Liver (tissue), 3 donors: Measurements from ENCODE around the gene TRAPPC2L.

Experiments
- FOXA2 ChIP-seq: IDR thresholded peaks from 2 replicates; pipeline ENCODE4 v1.6.1; 2016; ENCODE audit warnings: antibody characterized with exemption
- NR2F2 ChIP-seq: IDR thresholded peaks from 2 replicates; pipeline ENCODE4 v1.6.1; 2016; ENCODE audit warnings: antibody characterized with exemption
- TF ChIP-seq, protein P1 (sequence below): fragments of 150-350 bp; IDR thresholded peaks from 2 replicates; pipeline ENCODE4 v1.5.1; 2017; ENCODE audit warnings: improper control_type of control experiment, low read depth, low read length; ENCODE audit not compliant: missing input control
- donor health status: healthy.
- donor health status: healthy.

DNA sequence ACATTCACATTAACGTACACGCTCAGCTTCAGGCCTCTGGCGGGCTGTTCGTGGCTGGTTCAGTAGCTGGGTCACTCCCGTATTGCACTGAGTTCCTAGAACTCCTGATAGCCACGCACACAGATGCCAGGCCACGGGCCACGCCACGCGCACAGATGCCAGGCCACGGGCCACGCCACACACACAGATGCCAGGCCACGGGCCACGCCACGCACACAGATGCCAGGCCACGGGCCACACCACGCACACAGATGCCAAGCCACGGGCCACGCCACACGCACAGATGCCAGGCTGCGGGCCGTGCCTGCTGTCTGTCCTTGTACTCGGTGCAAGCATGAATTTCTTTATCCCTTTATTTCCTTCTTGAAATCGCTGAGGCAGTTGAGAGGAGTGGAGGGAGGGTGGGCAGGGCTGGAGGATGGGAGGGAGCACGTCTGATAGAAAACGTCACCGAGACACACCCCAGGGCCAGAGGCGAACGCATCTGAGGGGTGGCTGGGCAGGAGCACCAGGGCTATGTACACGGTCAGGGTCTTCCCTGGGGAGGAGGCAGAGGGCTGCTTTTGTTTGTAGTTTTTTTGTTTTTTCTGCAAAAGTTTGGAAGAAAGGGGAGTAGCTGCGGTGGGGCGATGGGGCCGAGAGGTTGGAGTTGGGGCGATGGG lies 18.1 kb downstream of the TRAPPC2L start:
- TF ChIP-seq, protein P1, sequence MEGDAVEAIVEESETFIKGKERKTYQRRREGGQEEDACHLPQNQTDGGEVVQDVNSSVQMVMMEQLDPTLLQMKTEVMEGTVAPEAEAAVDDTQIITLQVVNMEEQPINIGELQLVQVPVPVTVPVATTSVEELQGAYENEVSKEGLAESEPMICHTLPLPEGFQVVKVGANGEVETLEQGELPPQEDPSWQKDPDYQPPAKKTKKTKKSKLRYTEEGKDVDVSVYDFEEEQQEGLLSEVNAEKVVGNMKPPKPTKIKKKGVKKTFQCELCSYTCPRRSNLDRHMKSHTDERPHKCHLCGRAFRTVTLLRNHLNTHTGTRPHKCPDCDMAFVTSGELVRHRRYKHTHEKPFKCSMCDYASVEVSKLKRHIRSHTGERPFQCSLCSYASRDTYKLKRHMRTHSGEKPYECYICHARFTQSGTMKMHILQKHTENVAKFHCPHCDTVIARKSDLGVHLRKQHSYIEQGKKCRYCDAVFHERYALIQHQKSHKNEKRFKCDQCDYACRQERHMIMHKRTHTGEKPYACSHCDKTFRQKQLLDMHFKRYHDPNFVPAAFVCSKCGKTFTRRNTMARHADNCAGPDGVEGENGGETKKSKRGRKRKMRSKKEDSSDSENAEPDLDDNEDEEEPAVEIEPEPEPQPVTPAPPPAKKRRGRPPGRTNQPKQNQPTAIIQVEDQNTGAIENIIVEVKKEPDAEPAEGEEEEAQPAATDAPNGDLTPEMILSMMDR: no peak
- no peak for TF ChIP-seq FOXA2
- no peak for TF ChIP-seq NR2F2
